Neural cell (in vitro differentiated cells): Measurements from ENCODE around the gene NCAM1. TPM values are rescaled to one million over a fixed set of nuclear protein-coding genes. Genes with fewer than 3 reads are reported as not detected.

ENCODE experiments used
- H2AFZ ChIP-seq: fragments of 200-600, 300-800 bp; sonication (generic), shearing (Covaris generic); 2 replicates; pipeline ENCODE4 v1.6.0; 2014; ENCODE audit warnings: low read depth, mild to moderate bottlenecking, antibody characterized with exemption, low read length, moderate library complexity
- H3F3A ChIP-seq: fragments of 200-600 bp; shearing (Covaris generic); 2 replicates; pipeline ENCODE4 v1.6.1; 2016; ENCODE audit warnings: mild to moderate bottlenecking, moderate library complexity, mixed read lengths, antibody characterized with exemption, low read length; ENCODE audit not compliant: insufficient read depth, poor library complexity, severe bottlenecking
- H3K27ac ChIP-seq: fragments of 200-600, 300-800 bp; sonication (generic), shearing (Covaris generic); 2 replicates; pipeline ENCODE4 v1.5.1; 2014; ENCODE audit warnings: mild to moderate bottlenecking, low read length, moderate library complexity
- H3K27me3 ChIP-seq: fragments of 300-800, 200-600 bp; sonication (generic), shearing (Covaris generic); 2 replicates; pipeline ENCODE4 v1.6.0; 2014; ENCODE audit warnings: mild to moderate bottlenecking, low read depth, low read length, moderate library complexity; ENCODE audit not compliant: insufficient read depth
- H3K36me3 ChIP-seq: fragments of 300-800, 200-600 bp; sonication (generic), shearing (Covaris generic); 2 replicates; pipeline ENCODE4 v1.5.1; 2014; ENCODE audit warnings: mild to moderate bottlenecking, antibody characterized with exemption, low read length, moderate library complexity; ENCODE audit not compliant: insufficient read depth
- H3K4me2 ChIP-seq: fragments of 300-800, 200-600 bp; sonication (generic), shearing (Covaris generic); 2 replicates; pipeline ENCODE4 v1.6.0; 2014; ENCODE audit warnings: mild to moderate bottlenecking, low read length
- H3K4me3 ChIP-seq: fragments of 300-800, 200-600 bp; sonication (generic), shearing (Covaris generic); 2 replicates; pipeline ENCODE4 v1.5.1; 2014; ENCODE audit warnings: mild to moderate bottlenecking, low read length, moderate library complexity
- H3K79me2 ChIP-seq: fragments of 200-600 bp; shearing (Covaris generic); replicated peaks from 2 replicates; pipeline ENCODE4 v1.6.0; 2014; ENCODE audit warnings: mild to moderate bottlenecking, low read length, moderate library complexity; ENCODE audit not compliant: insufficient read depth
- H3K9ac ChIP-seq: fragments of 300-800, 200-600 bp; sonication (generic), shearing (Covaris generic); 2 replicates; pipeline ENCODE4 v1.6.1; 2016; ENCODE audit warnings: mild to moderate bottlenecking, low read length, mixed read lengths
- H3K9me2 ChIP-seq: fragments of 200-600 bp; shearing (Covaris generic); 2 replicates; pipeline ENCODE4 v1.6.1; 2016; ENCODE audit warnings: mild to moderate bottlenecking, low read length, mixed read lengths; ENCODE audit not compliant: insufficient read depth
- H3K9me3 ChIP-seq: fragments of 200-600, 300-800 bp; sonication (generic), shearing (Covaris generic); 2 replicates; pipeline ENCODE4 v1.6.1; 2016; ENCODE audit warnings: mild to moderate bottlenecking, mixed run types, low read length, moderate library complexity, mixed read lengths
- H4K20me1 ChIP-seq: fragments of 200-600 bp; shearing (Covaris generic); 2 replicates; pipeline ENCODE4 v1.6.1; 2016; ENCODE audit warnings: mild to moderate bottlenecking, mixed run types; ENCODE audit not compliant: insufficient read depth
- CTCF ChIP-seq: fragments of 450-650 bp; IDR thresholded peaks from 2 replicates; pipeline ENCODE4 v1.5.1; 2014; ENCODE audit warnings: antibody characterized with exemption, mild to moderate bottlenecking, moderate library complexity; ENCODE audit not compliant: poor library complexity, severe bottlenecking
- EP300 ChIP-seq: fragments of 450-650 bp; conservative IDR thresholded peaks from 2 replicates; pipeline ENCODE4 v1.6.1; 2014; ENCODE audit warnings: antibody characterized with exemption, mild to moderate bottlenecking, moderate library complexity; ENCODE audit not compliant: poor library complexity, severe bottlenecking
- EZH2 ChIP-seq: fragments of 200-600, 300-800 bp; shearing (Covaris generic), sonication (generic); IDR thresholded peaks from 2 replicates; pipeline ENCODE4 v1.6.1; 2014; ENCODE audit warnings: antibody characterized with exemption, low read length, borderline replicate concordance, mild to moderate bottlenecking; ENCODE audit not compliant: insufficient read depth, poor library complexity, severe bottlenecking
- MXI1 ChIP-seq: fragments of 450-650 bp; conservative IDR thresholded peaks from 2 replicates; pipeline ENCODE4 v1.6.1; 2014; ENCODE audit warnings: antibody characterized with exemption, mild to moderate bottlenecking; ENCODE audit not compliant: poor library complexity, severe bottlenecking
- POLR2AphosphoS5 ChIP-seq: IDR thresholded peaks from 2 replicates; pipeline ENCODE4 v1.6.1; 2012
- RAD21 ChIP-seq: fragments of 450-650 bp; conservative IDR thresholded peaks from 2 replicates; pipeline ENCODE4 v1.6.1; 2014; ENCODE audit warnings: antibody characterized with exemption, mild to moderate bottlenecking, moderate library complexity
- SMC3 ChIP-seq: fragments of 450-650 bp; conservative IDR thresholded peaks from 2 replicates; pipeline ENCODE4 v1.6.1; 2014; ENCODE audit warnings: antibody characterized with exemption, mild to moderate bottlenecking, moderate library complexity; ENCODE audit not compliant: poor library complexity
- TAF1 ChIP-seq: IDR thresholded peaks from 2 replicates; pipeline ENCODE4 v1.6.1; 2012; ENCODE audit warnings: low read depth
- polyA plus RNA-seq: library from polyadenylated mRNA; depleted of rRNA; stranded (reverse); fragments of >200 nt; gene quantifications from 2 replicates; pipeline ENCODE4 v1.2.3, GENCODE V29; 2014
- TF ChIP-seq, protein P1 (sequence below): IDR thresholded peaks from 2 replicates; pipeline ENCODE4 v1.6.1; 2012; ENCODE audit warnings: borderline replicate concordance

NCAM1 gene
- polyA plus RNA-seq, 1 donor from 2014 or later = 120 TPM

DNA sequence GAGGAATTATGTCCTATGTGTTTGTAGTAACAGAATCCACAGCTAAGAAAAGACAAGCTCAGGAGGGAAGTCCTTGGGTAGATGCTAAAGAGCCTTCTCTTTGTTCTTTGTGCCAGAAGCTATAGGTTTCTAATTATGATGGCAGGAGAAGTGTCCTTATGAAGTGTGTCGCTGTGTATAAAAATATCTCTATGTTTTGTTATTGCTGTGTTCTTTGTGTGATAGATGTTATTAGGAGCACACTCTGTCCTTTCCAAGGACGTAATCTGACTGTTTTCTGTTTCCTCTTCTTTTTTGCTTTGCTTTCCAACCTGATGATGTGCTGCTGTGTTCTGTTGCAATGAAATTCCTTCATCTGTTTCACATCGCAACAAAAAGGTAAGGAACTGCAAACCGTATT is 171.9 kb downstream of the NCAM1 start:
- no peak overlapping the region for H3K4me2 ChIP-seq
- no peak overlapping the region for H3K4me3 ChIP-seq
- no peak overlapping the region for H2AFZ ChIP-seq
- H3K9ac ChIP-seq = no peak overlapping the region
- H3K9me2 ChIP-seq = no peaks in the 10 kb centered on the region
- H4K20me1 ChIP-seq = peaks cover 2% of the 10 kb centered on the region
- TF ChIP-seq CTCF (no peak), POLR2AphosphoS5 (no peak), RAD21 (no peak), MXI1 (no peak), TAF1 (no peak), EZH2 (no peak), EP300 (no peak), SMC3 (no peak)
- TF ChIP-seq, protein P1, sequence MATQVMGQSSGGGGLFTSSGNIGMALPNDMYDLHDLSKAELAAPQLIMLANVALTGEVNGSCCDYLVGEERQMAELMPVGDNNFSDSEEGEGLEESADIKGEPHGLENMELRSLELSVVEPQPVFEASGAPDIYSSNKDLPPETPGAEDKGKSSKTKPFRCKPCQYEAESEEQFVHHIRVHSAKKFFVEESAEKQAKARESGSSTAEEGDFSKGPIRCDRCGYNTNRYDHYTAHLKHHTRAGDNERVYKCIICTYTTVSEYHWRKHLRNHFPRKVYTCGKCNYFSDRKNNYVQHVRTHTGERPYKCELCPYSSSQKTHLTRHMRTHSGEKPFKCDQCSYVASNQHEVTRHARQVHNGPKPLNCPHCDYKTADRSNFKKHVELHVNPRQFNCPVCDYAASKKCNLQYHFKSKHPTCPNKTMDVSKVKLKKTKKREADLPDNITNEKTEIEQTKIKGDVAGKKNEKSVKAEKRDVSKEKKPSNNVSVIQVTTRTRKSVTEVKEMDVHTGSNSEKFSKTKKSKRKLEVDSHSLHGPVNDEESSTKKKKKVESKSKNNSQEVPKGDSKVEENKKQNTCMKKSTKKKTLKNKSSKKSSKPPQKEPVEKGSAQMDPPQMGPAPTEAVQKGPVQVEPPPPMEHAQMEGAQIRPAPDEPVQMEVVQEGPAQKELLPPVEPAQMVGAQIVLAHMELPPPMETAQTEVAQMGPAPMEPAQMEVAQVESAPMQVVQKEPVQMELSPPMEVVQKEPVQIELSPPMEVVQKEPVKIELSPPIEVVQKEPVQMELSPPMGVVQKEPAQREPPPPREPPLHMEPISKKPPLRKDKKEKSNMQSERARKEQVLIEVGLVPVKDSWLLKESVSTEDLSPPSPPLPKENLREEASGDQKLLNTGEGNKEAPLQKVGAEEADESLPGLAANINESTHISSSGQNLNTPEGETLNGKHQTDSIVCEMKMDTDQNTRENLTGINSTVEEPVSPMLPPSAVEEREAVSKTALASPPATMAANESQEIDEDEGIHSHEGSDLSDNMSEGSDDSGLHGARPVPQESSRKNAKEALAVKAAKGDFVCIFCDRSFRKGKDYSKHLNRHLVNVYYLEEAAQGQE = no peak
- H3K27me3 ChIP-seq = no peaks in the 10 kb centered on the region
- peaks cover 5% of the 10 kb centered on the region for H3K79me2 ChIP-seq
- H3K9me3 ChIP-seq = no peaks in the 10 kb centered on the region
- H3F3A ChIP-seq = peaks cover 3% of the 10 kb centered on the region
- H3K36me3 ChIP-seq = no peaks in the 10 kb centered on the region
- H3K27ac ChIP-seq = no peak overlapping the region

DNA sequence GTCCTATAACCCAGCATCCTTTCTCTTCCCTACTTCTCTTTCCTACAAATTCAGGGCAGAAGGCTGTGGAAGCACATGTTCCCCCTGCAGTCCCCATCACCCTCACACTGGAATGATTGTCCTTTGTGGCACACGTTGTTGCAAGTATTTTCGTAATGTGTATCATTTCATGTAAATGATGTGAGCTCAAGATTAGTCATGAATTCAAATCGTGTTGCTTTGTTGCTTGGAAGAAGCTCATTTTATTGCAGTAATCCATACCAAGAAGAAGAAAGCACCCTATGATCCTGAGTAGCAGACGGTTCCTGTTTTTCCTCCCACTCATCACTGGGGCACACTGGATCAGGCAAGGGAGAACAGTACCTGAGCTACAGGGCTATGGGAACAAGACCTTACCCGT is 173.4 kb downstream of the NCAM1 start:
- TF ChIP-seq TAF1 (no peak), SMC3 (no peak), CTCF (no peak), POLR2AphosphoS5 (no peak), EP300 (no peak), MXI1 (no peak), EZH2 (no peak), RAD21 (no peak)
- TF ChIP-seq, protein P1 = no peak
- peaks cover 2% of the 10 kb centered on the region for H4K20me1 ChIP-seq
- H3K4me2 ChIP-seq = no peak overlapping the region
- H3K79me2 ChIP-seq = peaks cover 5% of the 10 kb centered on the region
- H3K4me3 ChIP-seq = no peak overlapping the region
- no peaks in the 10 kb centered on the region for H3K9me2 ChIP-seq
- H3K36me3 ChIP-seq = no peaks in the 10 kb centered on the region
- H2AFZ ChIP-seq = no peak overlapping the region
- peaks cover 3% of the 10 kb centered on the region for H3F3A ChIP-seq
- H3K9me3 ChIP-seq = no peaks in the 10 kb centered on the region
- H3K27ac ChIP-seq = no peak overlapping the region
- H3K27me3 ChIP-seq = no peaks in the 10 kb centered on the region
- H3K9ac ChIP-seq = no peak overlapping the region
